Measurements from ENCODE around the gene ZC3H12D.

The ZC3H12D gene

GRCh38 chr6:149405823-149406765, 78.7 kb downstream of the ZC3H12D start:
- DNase-seq: no peak

- DNase-seq: no peak
Observed at GRCh38 chr6:149403534-149403933, 81.3 kb downstream of the ZC3H12D start.

- DNase-seq: no peak
Observed at GRCh38 chr6:149400050-149400449, 84.8 kb downstream of the ZC3H12D start, which contains the start of gene SUMO4. Gene SUMO4, plus strand, starts transcription at chr6:149400262. Its CDS starts 130 bp downstream, at chr6:149400392.

- DNase-seq: no peak
Observed at GRCh38 chr6:149397384-149397783, 87.4 kb downstream of the ZC3H12D start.

Measured in RPMI8226 (cell line).